IPS DF 6.9 (cell line): ENCODE data around the gene RGS1.

Experiments
- DNase-seq: peaks from one replicate; pipeline ENCODE4 v3.0.0-alpha.2; 2013; ENCODE audit warnings: low read depth, low spot score
- H3K27ac ChIP-seq: one replicate; pipeline ENCODE4 v1.5.1; 2013; ENCODE audit warnings: low read length, control low read depth
- H3K27me3 ChIP-seq: 2 replicates; pipeline ENCODE4 v1.6.1; 2013; ENCODE audit warnings: mild to moderate bottlenecking, low read length; ENCODE audit not compliant: control insufficient read depth, insufficient read depth
- H3K36me3 ChIP-seq: 2 replicates; pipeline ENCODE4 v1.6.1; 2013; ENCODE audit warnings: low read length; ENCODE audit not compliant: control insufficient read depth, insufficient read depth
- H3K4me1 ChIP-seq: 2 replicates; pipeline ENCODE4 v1.6.1; 2013; ENCODE audit warnings: low read length; ENCODE audit not compliant: control insufficient read depth, insufficient read depth
- H3K4me3 ChIP-seq: 2 replicates; pipeline ENCODE4 v1.5.1; 2013; ENCODE audit warnings: mild to moderate bottlenecking, low read length
- H3K9me3 ChIP-seq: 2 replicates; pipeline ENCODE4 v1.6.1; 2013; ENCODE audit warnings: low read length, inconsistent platforms; ENCODE audit not compliant: control insufficient read depth, insufficient read depth
- WGBS: extraction: QIAGEN DNeasy Blood & Tissue Kit; methylation state at CpG from one replicate; pipeline ENCODE4 v1.1.7; 2013; ENCODE audit warnings: mixed read lengths, missing lambda C conversion rate; ENCODE audit not compliant: insufficient read length, insufficient coverage; 5-methylcytosine and 5-hydroxymethylcytosine counted together

RGS1 gene

DNA sequence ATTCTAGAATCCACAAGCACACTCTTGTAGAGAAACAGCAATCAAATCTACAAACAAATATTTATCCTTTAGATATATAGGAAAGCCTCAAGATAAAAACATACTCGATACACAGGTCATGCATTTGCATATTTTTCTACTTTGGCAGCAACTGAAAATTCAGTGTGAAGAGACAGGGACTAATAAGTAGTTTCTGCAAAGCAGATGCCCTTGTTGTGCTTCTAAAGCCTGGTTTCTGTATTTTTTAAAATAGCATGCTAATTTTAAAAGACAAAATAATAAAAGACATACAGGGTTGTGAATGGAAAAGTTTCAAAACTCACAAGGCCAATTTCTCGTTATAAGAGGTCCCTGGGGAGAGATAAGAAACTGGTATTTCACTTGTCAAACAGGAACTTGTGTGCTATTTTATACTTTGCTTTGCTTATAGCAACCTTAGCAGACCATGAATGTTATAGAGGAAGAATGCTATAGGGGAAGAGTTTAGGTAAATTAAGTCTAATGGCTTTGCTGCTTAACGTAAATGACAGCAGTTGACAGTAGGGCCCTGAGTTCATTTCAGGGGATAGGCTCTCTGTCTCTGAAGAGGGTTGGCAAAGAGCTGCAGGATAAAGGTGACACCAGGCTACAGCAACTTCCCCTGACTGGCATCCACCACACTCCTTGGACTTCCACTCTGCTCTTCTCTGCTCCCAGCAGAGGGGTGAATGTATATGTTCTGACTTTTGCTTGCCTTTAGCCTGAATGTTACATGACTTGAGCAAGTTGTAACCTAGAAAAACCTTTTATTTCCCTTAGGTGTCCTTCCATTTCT is 51.0 kb downstream of the RGS1 start:
- Histone ChIP-seq H3K27me3 (no peaks in the 10 kb centered on the region), H3K9me3 (no peaks in the 10 kb centered on the region), H3K27ac (no peak overlapping the region), H3K4me1 (no peaks in the 10 kb centered on the region), H3K36me3 (no peaks in the 10 kb centered on the region), H3K4me3 (no peak overlapping the region)
- no peak for DNase-seq
- no CpG with 5 or more reads among the region's 3 CpGs for WGBS

GRCh38 chr1:192627901-192628300 is 52.3 kb downstream of the RGS1 start:
- no peaks in the 10 kb centered on the region for H3K27me3 ChIP-seq
- no peaks in the 10 kb centered on the region for H3K9me3 ChIP-seq
- no peak overlapping the region for H3K4me3 ChIP-seq
- no CpG with 5 or more reads among the region's 5 CpGs for WGBS
- no peaks in the 10 kb centered on the region for H3K36me3 ChIP-seq
- DNase-seq, result no peak
- H3K27ac ChIP-seq, result no peak overlapping the region
- no peaks in the 10 kb centered on the region for H3K4me1 ChIP-seq

DNA sequence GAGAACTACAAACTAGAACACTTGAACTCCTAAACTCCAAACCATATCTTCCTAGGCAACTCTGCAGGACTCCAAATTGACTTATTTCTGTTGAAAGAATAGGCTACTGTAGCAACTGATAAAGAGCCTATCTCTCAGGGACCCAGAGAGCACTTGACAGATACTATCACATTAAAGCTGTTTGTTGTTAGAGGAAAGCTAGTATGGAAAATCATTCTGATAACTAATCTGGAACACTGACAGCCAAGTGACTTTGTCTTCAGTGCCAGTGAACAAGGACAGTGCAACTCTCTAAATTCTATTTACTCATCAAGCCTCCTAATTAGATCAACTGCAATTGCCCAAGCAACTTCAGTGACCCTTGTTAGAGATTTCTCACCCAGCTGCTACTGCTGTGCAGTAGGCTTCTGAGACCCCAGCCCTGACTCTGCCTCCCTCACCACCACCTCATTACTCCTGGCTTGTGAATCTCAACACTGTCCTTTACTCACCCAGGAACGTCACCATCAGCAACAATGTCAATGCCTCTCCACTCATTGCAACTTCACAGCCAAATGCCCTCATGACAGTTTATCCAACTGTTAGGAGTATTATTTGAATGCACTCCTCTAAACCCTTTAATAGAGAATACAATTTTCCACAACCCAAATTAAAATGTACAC is 53.0 kb downstream of the RGS1 start:
- Histone ChIP-seq H3K27ac (no peak overlapping the region), H3K9me3 (no peaks in the 10 kb centered on the region), H3K4me1 (no peaks in the 10 kb centered on the region), H3K4me3 (no peak overlapping the region), H3K27me3 (no peaks in the 10 kb centered on the region), H3K36me3 (no peaks in the 10 kb centered on the region)
- DNase-seq, result no peak
- WGBS, result no CpG with 5 or more reads among the region's 1 CpG

GRCh38 chr1:192629612-192630011 is 54.0 kb downstream of the RGS1 start:
- no peaks in the 10 kb centered on the region for H3K27me3 ChIP-seq
- H3K4me1 ChIP-seq, result no peaks in the 10 kb centered on the region
- H3K27ac ChIP-seq, result no peak overlapping the region
- no peak for DNase-seq
- no peaks in the 10 kb centered on the region for H3K9me3 ChIP-seq
- no peaks in the 10 kb centered on the region for H3K36me3 ChIP-seq
- no peak overlapping the region for H3K4me3 ChIP-seq
- WGBS, result no CpG with 5 or more reads among the region's 3 CpGs
